Measurements from ENCODE around the gene MAGI2.

- TF ChIP-seq CTCF (conservative IDR thresholded peaks at IDR 0.05; ENCODE audit: low read length) (no peak), EZH2phosphoT487 (IDR thresholded peaks at IDR 0.05; ENCODE audit: borderline replicate concordance) (no peak)
These were observed 1439.1 kb downstream of the MAGI2 start for GRCh38 chr7:78014401-78014800.

All from Loucy (cell line).